Measurements from ENCODE around the gene FLACC1.
"Not testable (repeated sequence)": the region's sequence is repeated elsewhere in the genome, so short reads cannot be mapped to it uniquely, and the experiment has no call there.

The FLACC1 gene

GRCh38 chr2:201348758-201349157 lies 8.4 kb downstream of the FLACC1 start:
- DNase-seq = no peak

GRCh38 chr2:201347138-201347537 lies 10.0 kb downstream of the FLACC1 start:
- no peak for DNase-seq

GRCh38 chr2:201345625-201346213 lies 11.4 kb downstream of the FLACC1 start:
- DNase-seq = no peak

- no peak for DNase-seq
Measured at GRCh38 chr2:201344663-201345366, 12.3 kb downstream of the FLACC1 start.

GRCh38 chr2:201343559-201343958 lies 13.6 kb downstream of the FLACC1 start:
- no peak for DNase-seq

GRCh38 chr2:201342923-201343322 lies 14.2 kb downstream of the FLACC1 start:
- DNase-seq = no peak

- DNase-seq = no peak
Measured at GRCh38 chr2:201329409-201329808, 27.7 kb downstream of the FLACC1 start.

- no peak for DNase-seq
Measured at GRCh38 chr2:201327678-201328077, 29.5 kb downstream of the FLACC1 start.

- no peak for DNase-seq
Measured at GRCh38 chr2:201322772-201323171, 34.4 kb downstream of the FLACC1 start.

GRCh38 chr2:201320701-201321100 lies 36.4 kb downstream of the FLACC1 start:
- no peak for DNase-seq

GRCh38 chr2:201320257-201320656 lies 36.9 kb downstream of the FLACC1 start:
- no peak for DNase-seq

GRCh38 chr2:201319511-201319910 lies 37.6 kb downstream of the FLACC1 start:
- DNase-seq = no peak

GRCh38 chr2:201313362-201313761 lies 43.8 kb downstream of the FLACC1 start:
- DNase-seq = no peak

- no peak for DNase-seq
Measured at GRCh38 chr2:201308914-201309313, 48.2 kb downstream of the FLACC1 start.

- no peak for DNase-seq
Measured at GRCh38 chr2:201307876-201308275, 49.3 kb downstream of the FLACC1 start.

GRCh38 chr2:201299929-201300328 lies 57.2 kb downstream of the FLACC1 start:
- not testable (repeated sequence) for DNase-seq

- no peak for DNase-seq
Measured at GRCh38 chr2:201298462-201299052, 58.6 kb downstream of the FLACC1 start.

- DNase-seq = not testable (repeated sequence)
Measured at GRCh38 chr2:201290457-201291148, 66.5 kb downstream of the FLACC1 start.

- DNase-seq = no peak
Measured at GRCh38 chr2:201285499-201285898, 71.6 kb downstream of the FLACC1 start.

GRCh38 chr2:201280191-201281040 lies 76.7 kb downstream of the FLACC1 start:
- no peak for DNase-seq

- DNase-seq = no peak
Measured at GRCh38 chr2:201279079-201279478, 78.1 kb downstream of the FLACC1 start.

- no peak for DNase-seq
Measured at GRCh38 chr2:201276511-201276910, 80.6 kb downstream of the FLACC1 start.

- no peak for DNase-seq
Measured at GRCh38 chr2:201275990-201276389, 81.2 kb downstream of the FLACC1 start.

Measured in stimulated activated CD4-positive, alpha-beta T cell treated with anti-CD3 and anti-CD28 coated beads, Interleukin-15, amount 100 ng/mL, for 24 hours (primary cell).